AG04449 (cell line): Measurements from ENCODE around the gene B3GALT5.

Experiments
- CTCF ChIA-PET: fragments of 350-600 bp; formaldehyde crosslinking; extraction: SDS; loops from one replicate; lab custom pipeline; 2021; ENCODE audit warnings: antibody characterized with exemption; lab: Yijun Ruan, JAX
- POLR2A ChIA-PET: fragments of 400-600, 350-600 bp; formaldehyde crosslinking; extraction: SDS; loops from one replicate; lab custom pipeline; 2020; ENCODE audit warnings: antibody characterized with exemption, inconsistent platforms; lab: Yijun Ruan, JAX
- DNase-seq: peaks from one replicate; pipeline ENCODE4 v3.0.0-alpha.2; 2010; ENCODE audit warnings: low read depth, low spot score
- H3K4me3 ChIP-seq: 2 replicates; pipeline ENCODE4 v1.5.1; 2011; ENCODE audit warnings: low read depth, mild to moderate bottlenecking, control low read depth, low read length
- TF ChIP-seq, protein P1 (sequence below): IDR thresholded peaks from one replicate; pipeline ENCODE4 v1.5.1; 2011; ENCODE audit warnings: mild to moderate bottlenecking, moderate library complexity, low read length, control low read depth, inconsistent platforms; ENCODE audit not compliant: insufficient read depth; ENCODE audit errors: missing control alignments

Gene B3GALT5

GRCh38 chr21:39637197-39637970, 24.6 kb downstream of the B3GALT5 start:
- no peak overlapping the region for H3K4me3 ChIP-seq
- ChIA-PET CTCF (no interaction called here), POLR2A (no interaction called here)
- DNase-seq, result no peak
- TF ChIP-seq, protein P1, sequence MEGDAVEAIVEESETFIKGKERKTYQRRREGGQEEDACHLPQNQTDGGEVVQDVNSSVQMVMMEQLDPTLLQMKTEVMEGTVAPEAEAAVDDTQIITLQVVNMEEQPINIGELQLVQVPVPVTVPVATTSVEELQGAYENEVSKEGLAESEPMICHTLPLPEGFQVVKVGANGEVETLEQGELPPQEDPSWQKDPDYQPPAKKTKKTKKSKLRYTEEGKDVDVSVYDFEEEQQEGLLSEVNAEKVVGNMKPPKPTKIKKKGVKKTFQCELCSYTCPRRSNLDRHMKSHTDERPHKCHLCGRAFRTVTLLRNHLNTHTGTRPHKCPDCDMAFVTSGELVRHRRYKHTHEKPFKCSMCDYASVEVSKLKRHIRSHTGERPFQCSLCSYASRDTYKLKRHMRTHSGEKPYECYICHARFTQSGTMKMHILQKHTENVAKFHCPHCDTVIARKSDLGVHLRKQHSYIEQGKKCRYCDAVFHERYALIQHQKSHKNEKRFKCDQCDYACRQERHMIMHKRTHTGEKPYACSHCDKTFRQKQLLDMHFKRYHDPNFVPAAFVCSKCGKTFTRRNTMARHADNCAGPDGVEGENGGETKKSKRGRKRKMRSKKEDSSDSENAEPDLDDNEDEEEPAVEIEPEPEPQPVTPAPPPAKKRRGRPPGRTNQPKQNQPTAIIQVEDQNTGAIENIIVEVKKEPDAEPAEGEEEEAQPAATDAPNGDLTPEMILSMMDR, result no peak

DNA sequence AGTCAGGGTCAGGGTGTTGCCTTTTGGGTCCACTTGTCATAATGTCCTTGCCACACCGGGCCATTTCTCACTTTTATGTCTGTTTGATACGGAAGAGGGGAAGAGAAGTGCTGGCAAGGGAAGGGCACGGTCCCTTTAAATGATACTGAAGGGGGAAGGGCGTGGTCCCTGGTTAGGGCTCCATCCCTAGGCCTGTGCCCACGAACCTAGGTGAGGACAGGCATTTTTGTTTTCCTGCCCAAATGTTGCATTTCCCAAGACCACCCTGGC, 25.2 kb downstream of the B3GALT5 start:
- DNase-seq, result no peak
- TF ChIP-seq, protein P1, result no peak
- POLR2A ChIA-PET, result no interaction called here
- CTCF ChIA-PET, result no interaction called here
- no peak overlapping the region for H3K4me3 ChIP-seq

GRCh38 chr21:39638281-39638680, 25.5 kb downstream of the B3GALT5 start:
- CTCF ChIA-PET, result no interaction called here
- POLR2A ChIA-PET, result no interaction called here
- TF ChIP-seq, protein P1, result no peak
- H3K4me3 ChIP-seq, result no peak overlapping the region
- DNase-seq, result no peak

DNA sequence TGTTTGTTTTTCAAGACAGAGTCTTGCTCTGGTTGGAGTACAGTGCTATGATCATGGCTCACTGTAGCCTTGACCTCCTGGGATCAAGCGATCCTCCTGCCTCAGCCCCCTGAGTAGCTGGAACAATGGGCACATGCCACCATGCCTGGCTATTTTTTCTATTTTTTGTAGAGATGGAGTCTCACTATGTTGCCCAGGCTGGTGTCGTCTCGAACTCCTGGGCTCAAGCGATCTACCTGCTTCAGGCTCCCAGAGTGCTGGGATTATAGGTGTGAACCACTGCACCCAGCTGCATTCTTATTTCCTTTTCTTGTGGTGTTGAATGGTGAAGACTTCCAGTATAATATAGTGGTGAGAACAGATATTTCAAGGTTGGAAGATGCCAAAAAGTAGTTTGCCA, 28.0 kb downstream of the B3GALT5 start:
- CTCF ChIA-PET, result no interaction called here
- DNase-seq, result no peak
- TF ChIP-seq, protein P1, result no peak
- no peak overlapping the region for H3K4me3 ChIP-seq
- POLR2A ChIA-PET, result no interaction called here

- CTCF ChIA-PET, result interaction anchor here (1.2 kb wide), 1 partner anchor 73 kb away, joined by 3 read pairs; no protein-coding TSS in a partner anchor
- no peak for DNase-seq
- H3K4me3 ChIP-seq, result no peak overlapping the region
- POLR2A ChIA-PET, result no interaction called here
- TF ChIP-seq, protein P1, result no peak
Observed at GRCh38 chr21:39641827-39642450, 29.2 kb downstream of the B3GALT5 start.

DNA sequence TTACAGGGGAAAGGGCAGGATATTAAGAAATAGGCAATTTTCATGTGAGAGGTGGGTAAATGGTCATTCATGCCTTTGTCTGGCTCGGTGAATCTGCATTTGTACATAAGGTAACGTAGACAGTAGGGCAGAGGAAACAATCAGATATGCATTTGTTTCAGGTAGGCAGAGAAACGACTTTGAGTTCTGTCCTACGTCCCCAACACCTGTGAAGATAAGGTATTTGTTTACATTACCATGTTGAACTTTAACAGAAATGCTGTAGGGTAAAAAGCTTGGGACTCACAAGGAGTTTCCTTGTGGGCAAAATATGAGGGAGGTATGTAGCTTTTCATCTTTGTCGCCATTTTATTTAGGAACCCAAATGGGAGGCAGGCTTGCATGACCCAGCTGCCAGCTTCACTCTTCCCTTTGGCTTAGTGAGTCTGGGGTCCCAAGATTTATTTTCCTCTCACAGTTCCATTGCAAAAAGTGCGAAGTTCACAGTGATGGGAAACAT, 31.4 kb downstream of the B3GALT5 start:
- ChIA-PET CTCF (no interaction called here), POLR2A (interaction anchor here (1.3 kb wide), 1 partner anchor 10 kb away, joined by 4 read pairs; no protein-coding TSS in a partner anchor)
- no peak for DNase-seq
- H3K4me3 ChIP-seq, result no peak overlapping the region
- TF ChIP-seq, protein P1, result no peak
